ENCODE results near the gene RBP3.

- TF ChIP-seq POLR2A (IDR thresholded peaks at IDR 0.05), result no peak
- no peak for TF ChIP-seq CTCF (IDR thresholded peaks at IDR 0.05)
- no peak for TF ChIP-seq POLR2AphosphoS5 (IDR thresholded peaks at IDR 0.05)
These were observed 16.7 kb upstream of the RBP3 start for GRCh38 chr10:47331491-47331890.

All from stomach (tissue), 4 donors.